ENCODE data around the gene RASSF5. TPM values are rescaled to one million over a fixed set of nuclear protein-coding genes. Genes with fewer than 3 reads are reported as not detected.
A peak's percentile ranks its signal among the peaks of the same experiment; 100 is the strongest.
"Not testable (repeated sequence)": the region's sequence is repeated elsewhere in the genome, so short reads cannot be mapped to it uniquely, and the experiment has no call there.

RASSF5 gene
- total RNA-seq, 1 donor from 2014 or later = 15.5 TPM

DNA sequence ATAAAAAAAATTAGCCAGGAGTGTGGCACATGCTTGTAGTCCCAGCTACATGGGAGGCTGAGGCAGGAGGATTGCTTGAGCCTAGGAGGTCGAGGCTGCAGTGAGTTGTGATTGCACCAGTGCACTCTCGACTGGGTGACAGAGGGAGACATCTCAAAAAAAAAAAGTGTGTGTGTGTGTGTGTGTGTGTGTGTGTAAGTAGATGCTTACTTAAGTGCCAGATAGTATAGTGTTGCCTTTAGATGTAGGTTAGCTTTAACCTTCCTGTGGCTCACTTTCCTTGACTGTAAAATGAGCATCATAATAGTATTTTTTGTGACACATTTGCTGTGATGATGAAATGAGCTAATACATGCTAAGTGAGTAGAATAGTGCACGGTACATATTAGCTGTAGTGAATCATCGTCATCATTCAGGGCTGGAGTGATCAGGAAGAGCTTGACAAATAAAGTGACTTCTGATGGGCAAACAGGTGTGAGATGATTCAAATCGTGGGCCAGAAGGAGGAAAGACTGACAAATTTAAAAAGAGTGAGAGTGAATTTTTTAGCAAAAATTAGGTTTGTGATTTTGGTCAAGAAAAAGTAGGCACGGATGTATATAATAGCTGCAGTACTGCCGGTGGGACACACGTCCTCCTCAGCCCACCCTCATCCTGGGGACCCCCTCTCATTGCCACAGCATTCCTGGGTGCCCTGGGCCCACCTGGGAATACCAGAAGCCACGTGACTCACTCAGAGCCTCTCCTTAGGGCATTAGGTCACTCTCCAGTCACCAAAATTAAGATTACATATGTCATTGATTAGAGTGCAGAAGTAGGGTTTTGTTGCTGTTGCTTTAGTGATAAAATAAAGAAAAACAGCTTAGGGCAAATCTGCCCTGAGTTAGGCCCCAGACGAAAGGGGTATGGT lies 71.0 kb downstream of the RASSF5 start:
- DNase-seq (ENCODE audit: low spot score) = no peak
- intact Hi-C loops (cut with DNase I) = loop anchor here (2.0 kb wide), 1 partner anchor 22 kb away; no protein-coding TSS in a partner anchor

DNA sequence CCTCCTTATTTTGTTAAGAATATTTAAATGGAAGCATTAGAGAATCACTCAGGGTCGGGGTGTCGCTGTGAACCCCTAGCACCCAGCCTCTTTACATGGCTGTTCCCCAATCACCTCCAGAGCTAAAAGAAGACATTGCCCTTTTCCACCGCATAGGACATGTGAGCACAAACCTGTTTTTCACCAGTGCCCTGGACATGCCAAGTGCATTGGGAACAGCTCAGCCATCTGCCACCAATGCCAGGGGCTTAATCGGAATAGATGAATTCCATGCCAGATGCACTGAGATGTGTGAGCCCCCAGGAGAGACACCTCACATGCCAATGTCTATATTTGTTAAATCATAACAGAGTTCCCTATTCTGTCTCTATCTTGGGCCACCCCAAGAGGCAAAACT lies 71.6 kb downstream of the RASSF5 start:
- intact Hi-C loops (cut with DNase I) = loop anchor here (2.0 kb wide), 1 partner anchor 22 kb away; no protein-coding TSS in a partner anchor
- DNase-seq (ENCODE audit: low spot score) = no peak

DNA sequence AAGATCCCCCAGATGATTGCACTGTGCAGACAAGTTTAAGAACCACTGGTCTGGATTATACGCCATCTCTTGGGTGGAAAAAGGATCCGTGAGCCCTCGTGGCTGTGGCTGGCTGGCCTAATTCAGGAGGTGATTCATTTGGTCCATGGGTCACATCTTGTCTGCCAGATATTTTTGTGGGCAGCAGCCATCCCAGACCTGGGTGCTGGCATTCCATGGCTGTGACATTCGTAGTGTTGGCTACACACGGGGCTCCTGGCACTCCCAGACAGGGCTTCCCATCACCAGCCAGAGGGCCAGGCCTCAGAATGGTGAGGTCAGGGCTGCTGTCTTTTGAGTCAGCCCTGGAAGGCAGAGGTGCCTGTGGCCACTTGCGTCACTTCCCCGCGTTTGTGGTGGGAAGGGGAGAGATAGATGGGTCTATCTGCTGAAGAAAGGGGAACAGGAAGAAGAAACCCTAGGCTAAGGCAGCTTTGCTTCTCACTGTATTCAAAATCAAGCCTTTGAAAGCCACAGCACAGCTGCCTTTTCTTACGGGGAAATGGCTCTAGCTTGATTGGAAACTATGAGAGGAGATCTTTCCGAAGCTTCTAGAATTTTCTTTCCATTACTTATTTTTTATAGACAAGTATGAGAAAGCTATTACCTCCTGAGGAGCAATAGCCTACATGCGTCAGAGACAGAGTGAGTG lies 72.6 kb downstream of the RASSF5 start:
- intact Hi-C loops (cut with DNase I) = loop anchor here (2.0 kb wide), 1 partner anchor 23 kb away; no protein-coding TSS in a partner anchor

DNA sequence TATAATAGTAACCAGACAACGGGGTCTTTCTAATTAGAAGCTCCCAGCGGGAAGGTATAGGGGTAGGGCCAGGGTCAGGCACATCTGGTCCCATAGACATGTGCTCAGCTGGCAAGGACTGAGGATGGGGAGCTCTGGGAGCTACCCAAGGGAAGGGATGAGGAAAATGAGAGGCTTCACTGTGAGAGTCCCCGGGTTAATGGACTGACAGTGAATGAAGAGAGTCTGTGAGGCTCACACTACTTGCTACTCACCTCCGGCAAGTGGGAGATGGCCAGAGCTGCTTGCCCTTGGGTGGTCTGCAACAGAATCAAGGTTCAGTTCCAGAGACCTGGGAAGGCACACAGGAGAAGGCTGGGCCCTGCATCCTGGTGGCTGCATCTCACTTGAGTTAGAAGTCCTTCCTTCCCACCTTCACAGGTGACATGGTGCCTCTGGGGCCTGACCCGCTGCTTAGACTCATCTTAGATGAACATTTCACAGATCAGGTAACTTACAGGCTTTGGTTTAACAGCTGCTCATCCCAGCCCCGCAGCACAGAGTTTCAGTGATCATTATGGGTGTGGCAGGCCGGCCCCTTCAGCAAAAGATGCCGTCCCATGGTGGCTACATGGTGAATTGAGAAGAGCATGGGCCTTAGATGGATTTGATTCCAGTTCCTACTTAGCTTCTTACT lies 73.2 kb downstream of the RASSF5 start:
- DNase-seq (ENCODE audit: low spot score) = no peak
- intact Hi-C loops (cut with DNase I) = no loop called here

More for the DNA sequence above, 72.6 kb downstream of the RASSF5 start:
- peak; percentile 97 for DNase-seq (ENCODE audit: low spot score)

DNA sequence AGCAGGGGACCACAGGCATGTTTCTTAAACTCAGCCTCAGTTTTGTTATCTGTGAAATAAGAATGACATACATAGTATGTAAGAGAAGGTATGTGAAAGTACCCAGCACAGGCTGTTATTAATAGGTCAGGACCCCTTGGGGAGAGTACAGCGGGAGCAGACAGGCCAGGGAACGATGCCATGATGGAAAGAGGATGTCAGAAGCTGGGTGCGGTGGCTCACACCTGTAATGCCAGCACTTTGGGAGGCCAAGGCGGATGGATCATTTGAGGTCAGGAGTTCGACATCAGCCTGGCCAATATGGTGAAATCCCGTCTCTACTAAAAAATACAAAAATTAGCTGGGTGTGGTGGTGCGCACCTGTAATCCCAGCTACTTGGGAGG lies 73.8 kb downstream of the RASSF5 start:
- intact Hi-C loops (cut with DNase I); DNase-seq (ENCODE audit: low spot score): not testable (repeated sequence)

DNA sequence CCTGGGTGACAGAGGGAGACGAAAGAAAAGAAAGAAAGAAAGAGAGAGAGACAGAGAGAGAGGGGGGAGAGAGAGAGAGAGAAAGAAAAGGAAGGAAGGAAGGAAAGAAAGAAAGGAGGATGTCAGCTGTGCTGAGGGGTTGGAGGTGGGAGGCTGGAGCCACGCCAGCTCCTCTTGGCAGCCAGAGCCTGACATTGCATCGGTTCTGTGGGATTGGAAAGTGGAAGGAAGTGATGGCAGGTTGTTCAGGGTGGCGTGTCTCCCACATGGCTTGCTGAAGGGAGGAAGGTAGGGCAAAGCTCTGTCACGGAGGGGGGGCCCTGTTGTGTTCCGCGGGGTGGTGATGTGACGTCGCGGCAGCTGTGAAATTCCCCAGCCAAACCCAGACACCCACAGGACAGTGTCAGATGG lies 74.2 kb downstream of the RASSF5 start:
- intact Hi-C loops (cut with DNase I) = no loop called here
- no peak for DNase-seq (ENCODE audit: low spot score)

GRCh38 chr1:206582537-206582936 lies 75.2 kb downstream of the RASSF5 start:
- intact Hi-C loops (cut with DNase I) = no loop called here
- no peak for DNase-seq (ENCODE audit: low spot score)

DNA sequence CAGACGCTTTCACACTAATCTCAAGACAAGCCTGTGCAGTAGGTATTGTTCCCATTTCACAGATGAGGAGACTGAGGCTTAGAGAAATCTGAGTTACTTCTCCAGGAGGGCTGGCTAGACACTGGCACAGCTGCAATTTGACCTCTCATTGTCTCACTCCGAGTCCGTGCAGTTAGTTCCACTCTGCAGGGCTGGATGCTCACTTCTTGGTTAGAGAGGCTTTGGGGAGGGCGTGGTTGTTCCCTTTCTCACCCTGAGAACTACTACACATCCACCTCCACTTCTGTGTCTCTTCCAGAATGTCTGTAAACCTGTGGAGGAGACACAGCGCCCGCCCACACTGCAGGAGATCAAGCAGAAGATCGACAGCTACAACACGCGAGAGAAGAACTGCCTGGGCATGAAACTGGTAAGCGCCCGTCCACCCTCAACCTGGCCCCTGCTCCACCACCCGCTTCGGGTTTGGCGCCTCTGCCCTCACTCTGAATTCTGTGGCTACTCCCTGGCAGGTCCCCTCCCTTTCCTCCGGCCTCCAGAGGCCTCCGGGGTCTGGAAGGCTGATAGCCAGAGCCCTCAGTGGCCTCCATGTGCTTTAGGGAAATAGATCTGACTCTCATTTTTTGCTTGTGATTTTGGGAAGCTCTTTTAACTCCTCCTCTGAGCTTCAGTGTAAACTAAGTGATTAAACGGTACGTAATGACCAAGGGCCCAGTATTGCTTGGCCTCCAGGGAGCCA lies 75.8 kb downstream of the RASSF5 start:
- no peak for DNase-seq (ENCODE audit: low spot score)
- intact Hi-C loops (cut with DNase I) = loop anchor here (1.0 kb wide), 2 partner anchors 39 to 93 kb away; no protein-coding TSS in a partner anchor

DNA sequence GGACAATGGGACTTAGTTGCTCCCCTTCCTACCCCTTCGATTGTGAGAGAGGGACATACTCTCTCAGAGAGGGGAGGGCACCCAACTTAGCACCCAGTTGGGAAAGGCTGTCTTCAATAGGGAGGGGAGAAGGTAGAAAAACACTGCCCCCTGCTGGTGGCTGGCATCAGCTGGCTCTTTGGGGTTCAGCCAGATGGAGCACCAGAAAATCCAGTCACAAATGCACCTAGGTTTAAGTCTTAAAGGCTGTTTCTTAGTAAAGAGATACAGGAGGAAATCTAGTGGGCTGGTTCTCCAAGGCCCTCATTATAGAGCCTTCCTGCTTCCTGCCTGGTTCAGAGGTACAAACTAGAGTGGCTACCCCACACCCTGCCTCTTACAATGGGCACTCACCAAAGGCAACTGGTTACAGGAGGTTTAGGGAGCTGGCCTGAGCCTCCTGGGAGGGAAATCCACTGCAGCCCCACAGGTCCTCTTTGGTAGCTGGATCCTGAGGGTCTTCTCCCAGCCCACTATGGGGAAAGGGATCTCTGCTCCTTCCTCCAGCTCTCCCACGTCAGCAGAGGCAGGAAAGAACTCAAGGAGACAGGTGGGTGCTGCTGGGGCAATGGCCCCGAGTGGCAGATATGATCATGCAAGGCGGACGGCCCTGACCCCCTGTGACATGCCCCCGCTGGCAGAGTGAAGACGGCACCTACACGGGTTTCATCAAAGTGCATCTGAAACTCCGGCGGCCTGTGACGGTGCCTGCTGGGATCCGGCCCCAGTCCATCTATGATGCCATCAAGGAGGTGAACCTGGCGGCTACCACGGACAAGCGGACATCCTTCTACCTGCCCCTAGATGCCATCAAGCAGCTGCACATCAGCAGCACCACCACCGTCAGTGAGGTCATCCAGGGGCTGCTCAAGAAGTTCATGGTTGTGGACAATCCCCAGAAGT lies 76.6 kb downstream of the RASSF5 start:
- DNase-seq (ENCODE audit: low spot score) = peak; percentile 84
- intact Hi-C loops (cut with DNase I) = loop anchor here (1.0 kb wide), 2 partner anchors 40 to 94 kb away; no protein-coding TSS in a partner anchor

GRCh38 chr1:206584683-206585082 lies 77.4 kb downstream of the RASSF5 start:
- intact Hi-C loops (cut with DNase I) = no loop called here
- no peak for DNase-seq (ENCODE audit: low spot score)

GRCh38 chr1:206586501-206587445 lies 79.4 kb downstream of the RASSF5 start:
- intact Hi-C loops (cut with DNase I) = no loop called here
- no peak for DNase-seq (ENCODE audit: low spot score)

DNA sequence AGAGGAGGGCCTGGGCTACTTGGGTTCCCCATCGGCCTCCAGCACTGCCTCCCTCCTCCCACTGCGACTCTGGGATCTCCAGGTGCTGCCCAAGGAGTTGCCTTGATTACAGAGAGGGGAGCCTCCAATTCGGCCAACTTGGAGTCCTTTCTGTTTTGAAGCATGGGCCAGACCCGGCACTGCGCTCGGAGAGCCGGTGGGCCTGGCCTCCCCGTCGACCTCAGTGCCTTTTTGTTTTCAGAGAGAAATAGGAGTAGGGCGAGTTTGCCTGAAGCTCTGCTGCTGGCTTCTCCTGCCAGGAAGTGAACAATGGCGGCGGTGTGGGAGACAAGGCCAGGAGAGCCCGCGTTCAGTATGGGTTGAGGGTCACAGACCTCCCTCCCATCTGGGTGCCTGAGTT lies 80.6 kb downstream of the RASSF5 start:
- no peak for DNase-seq (ENCODE audit: low spot score)
- intact Hi-C loops (cut with DNase I) = no loop called here

GRCh38 chr1:206588492-206588891 lies 81.2 kb downstream of the RASSF5 start:
- intact Hi-C loops (cut with DNase I) = no loop called here
- no peak for DNase-seq (ENCODE audit: low spot score)

DNA sequence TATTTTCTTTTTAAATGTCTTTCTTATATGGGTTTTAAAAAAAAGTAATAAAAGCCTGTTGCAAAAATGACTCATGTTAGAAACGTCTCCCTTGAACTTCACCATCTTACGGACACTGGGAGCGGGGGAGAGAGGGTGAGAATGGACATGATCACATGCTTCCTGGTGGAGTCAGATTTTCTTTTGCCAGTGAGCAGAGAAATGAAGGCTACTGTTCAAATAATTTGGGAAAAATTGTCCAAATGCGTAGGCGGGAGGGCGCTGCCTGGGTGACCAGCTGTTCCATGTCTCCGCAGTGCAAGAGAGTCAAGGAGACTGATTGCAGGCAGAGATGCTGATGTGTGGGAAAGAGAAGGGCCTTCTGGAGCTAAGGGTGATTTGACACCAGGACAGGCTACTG lies 81.9 kb downstream of the RASSF5 start:
- intact Hi-C loops (cut with DNase I) = no loop called here

DNA sequence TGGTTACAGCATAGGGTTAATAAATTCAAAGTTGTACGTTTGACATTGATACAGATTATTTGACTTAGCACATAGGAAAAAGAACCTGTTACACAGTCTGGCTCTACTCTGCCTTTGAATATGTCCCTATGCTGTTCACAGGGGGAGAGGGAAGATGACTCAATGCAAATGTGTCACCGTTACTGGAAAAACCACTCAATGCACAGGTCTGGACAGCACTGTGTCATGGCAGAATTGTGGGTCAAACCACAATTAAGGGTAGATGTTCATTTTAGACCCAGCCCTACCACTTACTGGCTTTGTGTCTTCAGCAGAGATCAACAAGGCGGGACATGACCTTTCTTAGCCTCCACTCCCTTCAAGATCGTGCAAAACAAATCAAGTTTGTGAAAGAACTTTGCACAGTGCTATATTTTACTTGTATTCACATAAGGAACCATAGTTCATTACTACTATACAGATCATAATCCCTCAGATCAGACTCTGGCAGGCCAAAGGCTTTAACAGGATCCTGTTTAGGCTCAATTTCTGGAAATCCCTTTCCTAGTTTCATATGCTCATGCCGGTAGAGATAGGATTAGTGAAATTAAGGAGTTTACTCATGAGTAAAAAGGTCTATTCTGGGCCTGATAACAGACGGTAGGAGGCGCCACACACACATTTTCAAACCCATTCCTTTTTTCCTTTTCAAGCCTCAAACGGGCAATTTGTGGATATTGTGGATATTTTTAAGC lies 82.9 kb downstream of the RASSF5 start:
- intact Hi-C loops (cut with DNase I) = no loop called here
- DNase-seq (ENCODE audit: low spot score) = no peak

More for the DNA sequence above, 81.9 kb downstream of the RASSF5 start:
- DNase-seq (ENCODE audit: low spot score) = no peak

- intact Hi-C loops (cut with DNase I) = no loop called here
- DNase-seq (ENCODE audit: low spot score) = no peak
Measured at GRCh38 chr1:206591226-206591625, 83.9 kb downstream of the RASSF5 start.
